ENCODE data around the gene AFTPH.
"Not testable (repeated sequence)": the region's sequence is repeated elsewhere in the genome, so short reads cannot be mapped to it uniquely, and the experiment has no call there.

The AFTPH gene

GRCh38 chr2:64506686-64507085, 17.4 kb upstream of the AFTPH start:
- no peak for DNase-seq
- H3K36me3 Mint-ChIP-seq (ENCODE audit: insufficient read depth): no peaks in the 10 kb centered on the region

GRCh38 chr2:64514008-64514407, 10.1 kb upstream of the AFTPH start:
- Mint-ChIP-seq H3K9me3 (no peaks in the 10 kb centered on the region), H3K27me3 (peaks cover 0 to 18% of the 10 kb centered on the region in 2 donors), H3K4me1 (ENCODE audit: low read depth in 2 of 2) (no peaks in the 10 kb centered on the region), H3K36me3 (ENCODE audit: insufficient read depth) (peaks cover 2% of the 10 kb centered on the region), H3K27ac (no peak overlapping the region), H3K4me3 (no peak overlapping the region)
- DNase-seq (no peak), ATAC-seq (replicated peaks) (no peak)

More at GRCh38 chr2:64506686-64507085, 17.4 kb upstream of the AFTPH start:
- no peak overlapping the region for H3K27ac Mint-ChIP-seq
- no peaks in the 10 kb centered on the region for H3K4me1 Mint-ChIP-seq (ENCODE audit: low read depth in 2 of 2)
- no peak for ATAC-seq (replicated peaks)
- H3K4me3 Mint-ChIP-seq: no peak overlapping the region
- peaks cover 20 to 49% of the 10 kb centered on the region in 2 donors for H3K27me3 Mint-ChIP-seq
- no peaks in the 10 kb centered on the region for H3K9me3 Mint-ChIP-seq

GRCh38 chr2:64515086-64515485, 9.0 kb upstream of the AFTPH start:
- Mint-ChIP-seq H3K36me3 (ENCODE audit: insufficient read depth) (peaks cover 2% of the 10 kb centered on the region), H3K27ac (no peak overlapping the region), H3K9me3 (no peaks in the 10 kb centered on the region), H3K4me3 (no peak overlapping the region), H3K27me3 (peaks cover 0 to 18% of the 10 kb centered on the region in 2 donors), H3K4me1 (ENCODE audit: low read depth in 2 of 2) (no peaks in the 10 kb centered on the region)
- ATAC-seq (replicated peaks): no peak
- DNase-seq: no peak

DNA sequence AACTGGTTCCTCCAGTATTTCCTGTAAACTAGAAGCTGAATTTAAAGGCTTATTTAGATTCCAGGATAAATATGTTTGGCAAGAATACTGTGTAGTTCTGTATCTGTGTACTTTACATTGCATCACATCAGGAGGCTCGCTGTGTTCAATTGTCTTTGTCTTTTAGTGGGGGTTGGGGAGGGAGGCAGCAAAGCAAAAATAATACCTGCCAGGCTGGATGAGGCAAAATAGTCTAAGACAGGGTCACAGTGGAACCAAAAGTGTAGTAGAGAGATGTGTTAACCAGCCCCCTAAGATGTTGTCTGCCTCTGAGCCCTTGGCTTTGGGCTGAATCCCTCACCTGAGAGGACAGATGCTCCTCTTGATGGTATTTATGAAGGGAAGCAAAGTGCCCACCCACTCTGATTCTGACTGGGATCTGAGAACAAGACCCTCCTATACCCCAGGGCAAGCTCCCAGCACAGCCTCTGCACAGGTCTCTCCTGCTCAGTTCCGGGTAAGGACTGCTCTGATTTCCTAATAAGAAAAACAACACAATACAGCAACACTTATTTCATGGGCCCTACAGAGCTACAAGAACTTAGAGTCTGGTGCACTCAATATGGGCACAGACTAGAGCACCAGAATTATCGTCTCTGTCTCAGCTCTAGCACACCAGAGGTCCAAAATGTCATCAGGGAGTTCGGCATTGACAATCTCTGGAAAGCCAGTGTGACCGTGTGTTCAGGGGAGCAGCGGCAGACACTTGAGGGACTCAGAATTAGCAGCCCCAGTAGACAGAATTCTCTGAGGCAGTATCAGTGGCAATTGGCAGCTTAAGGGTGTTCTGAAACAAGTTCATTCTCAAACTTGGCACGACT, 7.2 kb upstream of the AFTPH start:
- ATAC-seq (replicated peaks) (no peak), DNase-seq (no peak)
- H3K27me3 Mint-ChIP-seq: peaks cover 0 to 18% of the 10 kb centered on the region in 2 donors
- peaks cover 2% of the 10 kb centered on the region for H3K36me3 Mint-ChIP-seq (ENCODE audit: insufficient read depth)
- no peaks in the 10 kb centered on the region for H3K9me3 Mint-ChIP-seq
- H3K4me1 Mint-ChIP-seq (ENCODE audit: low read depth in 2 of 2): no peaks in the 10 kb centered on the region
- H3K4me3 Mint-ChIP-seq: no peak overlapping the region
- H3K27ac Mint-ChIP-seq: no peak overlapping the region

DNA sequence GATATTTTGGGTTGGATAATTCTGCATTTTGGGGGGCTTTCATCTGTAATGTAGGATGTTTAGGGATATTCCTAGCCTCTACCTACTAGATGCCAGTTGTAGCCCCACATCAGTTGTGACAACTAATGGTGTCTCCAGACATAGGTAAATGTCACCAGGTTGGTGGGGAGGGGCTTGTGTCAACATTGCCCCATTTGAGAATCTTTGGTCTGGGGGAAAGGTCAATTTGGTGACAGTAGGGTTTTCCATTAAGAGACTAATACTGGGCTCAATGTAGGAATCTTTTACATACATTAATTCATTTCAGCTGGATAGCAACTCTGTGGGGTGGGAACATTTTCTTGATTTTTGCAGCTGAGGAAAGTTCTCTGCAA, 6.6 kb upstream of the AFTPH start:
- no peak for DNase-seq
- no peaks in the 10 kb centered on the region for H3K9me3 Mint-ChIP-seq
- no peak overlapping the region for H3K27ac Mint-ChIP-seq
- no peak overlapping the region for H3K4me3 Mint-ChIP-seq
- peaks cover 2% of the 10 kb centered on the region for H3K36me3 Mint-ChIP-seq (ENCODE audit: insufficient read depth)
- H3K27me3 Mint-ChIP-seq: peaks cover 0 to 18% of the 10 kb centered on the region in 2 donors
- H3K4me1 Mint-ChIP-seq (ENCODE audit: low read depth in 2 of 2): no peaks in the 10 kb centered on the region
- no peak for ATAC-seq (replicated peaks)

GRCh38 chr2:64522843-64523428, 1.2 kb upstream of the AFTPH start:
- no peaks in the 10 kb centered on the region for H3K9me3 Mint-ChIP-seq
- peak; percentile 69 to 79 (median 72) for DNase-seq
- no peaks in the 10 kb centered on the region for H3K27me3 Mint-ChIP-seq
- peaks cover 13 to 16% of the 10 kb centered on the region in 2 donors for H3K4me1 Mint-ChIP-seq (ENCODE audit: low read depth in 2 of 2)
- H3K4me3 Mint-ChIP-seq: peak overlapping the region; percentile 96 to 99
- peak; percentile 4 for ATAC-seq (replicated peaks)
- H3K36me3 Mint-ChIP-seq (ENCODE audit: insufficient read depth): peaks cover 17% of the 10 kb centered on the region
- peak overlapping the region; percentile 97 to 98 for H3K27ac Mint-ChIP-seq

- peak; percentile 13 for ATAC-seq (replicated peaks)
- Mint-ChIP-seq H3K36me3 (ENCODE audit: insufficient read depth) (peaks cover 15% of the 10 kb centered on the region), H3K4me3 (peak overlapping the region; percentile 96 to 99), H3K9me3 (no peaks in the 10 kb centered on the region), H3K4me1 (ENCODE audit: low read depth in 2 of 2) (peaks cover 25 to 26% of the 10 kb centered on the region in 2 donors), H3K27me3 (no peaks in the 10 kb centered on the region), H3K27ac (peak overlapping the region; percentile 97 to 98)
- peak in 2 of 3 experiments; percentile 13 to 16 for DNase-seq
Measured at GRCh38 chr2:64524604-64525316, 632 bp downstream of the AFTPH start.

DNA sequence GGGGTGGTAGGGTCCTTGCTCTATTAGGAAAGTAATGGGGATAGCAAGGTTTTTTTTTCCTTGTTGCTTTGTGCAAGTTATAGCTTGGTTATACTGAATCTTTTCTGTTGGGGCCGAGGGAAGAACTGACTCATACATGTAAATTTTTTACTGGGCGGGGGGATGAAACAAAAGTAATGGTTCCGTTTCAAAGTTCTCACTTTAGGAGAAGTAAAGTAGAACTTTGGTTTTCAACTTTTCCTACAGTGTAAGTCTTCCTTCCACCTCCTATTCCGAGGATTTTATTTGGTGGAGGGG, 1.1 kb downstream of the AFTPH start:
- DNase-seq (peak in 1 of 3 experiments; percentile 12), ATAC-seq (replicated peaks) (no peak)
- H3K4me1 Mint-ChIP-seq (ENCODE audit: low read depth in 2 of 2): peaks cover 25 to 26% of the 10 kb centered on the region in 2 donors
- peak overlapping the region; percentile 96 to 99 for H3K4me3 Mint-ChIP-seq
- H3K27me3 Mint-ChIP-seq: no peaks in the 10 kb centered on the region
- no peaks in the 10 kb centered on the region for H3K9me3 Mint-ChIP-seq
- H3K36me3 Mint-ChIP-seq (ENCODE audit: insufficient read depth): peaks cover 15% of the 10 kb centered on the region
- peak overlapping the region; percentile 97 to 98 for H3K27ac Mint-ChIP-seq

DNA sequence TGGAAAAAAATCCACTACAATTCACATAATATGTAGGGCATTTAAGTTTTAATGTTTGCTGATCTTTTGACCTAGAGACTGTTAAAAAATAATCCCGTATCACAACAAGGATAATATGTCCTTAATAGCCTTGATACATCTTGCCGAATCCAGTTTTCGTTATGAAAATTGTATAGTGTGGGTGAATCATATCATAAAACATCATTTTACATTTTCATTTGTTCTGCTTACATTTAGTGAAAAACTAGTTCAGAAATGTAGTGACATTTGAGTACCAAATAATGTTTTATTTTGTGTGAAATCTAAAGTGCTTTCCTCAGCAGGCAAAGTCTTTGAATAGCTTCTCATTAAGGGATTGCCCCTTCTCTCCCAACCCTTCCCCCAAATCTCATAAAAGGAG, 1.9 kb downstream of the AFTPH start:
- DNase-seq: no peak
- Mint-ChIP-seq H3K9me3 (no peaks in the 10 kb centered on the region), H3K27ac (peak overlapping the region in 1 of 2 donors; percentile 97), H3K36me3 (ENCODE audit: insufficient read depth) (peaks cover 15% of the 10 kb centered on the region), H3K4me1 (ENCODE audit: low read depth in 2 of 2) (peaks cover 26% of the 10 kb centered on the region in 2 donors), H3K27me3 (no peaks in the 10 kb centered on the region), H3K4me3 (peak overlapping the region; percentile 96 to 99)
- ATAC-seq (replicated peaks): no peak

DNA sequence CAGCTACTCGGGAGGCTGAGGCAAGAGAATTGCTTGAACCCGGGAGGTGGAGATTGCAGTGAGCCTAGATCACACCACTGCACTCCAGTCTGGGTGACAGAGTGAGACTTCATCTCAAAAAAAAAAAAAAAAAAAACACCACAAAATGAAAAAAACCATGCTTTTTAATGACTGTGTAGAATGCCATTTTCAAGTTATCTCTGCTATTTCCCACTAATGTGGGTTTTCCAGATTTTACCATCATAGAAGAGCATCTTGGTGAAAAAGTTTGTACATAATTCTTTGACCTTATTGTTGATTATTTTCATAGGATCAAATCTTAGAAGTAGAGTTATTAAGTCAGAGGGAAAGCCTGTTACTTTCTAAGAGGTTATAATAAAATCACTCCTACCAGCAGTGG, 6.8 kb downstream of the AFTPH start:
- H3K36me3 Mint-ChIP-seq (ENCODE audit: insufficient read depth); ATAC-seq (replicated peaks); H3K9me3 Mint-ChIP-seq; H3K4me3 Mint-ChIP-seq; H3K27me3 Mint-ChIP-seq; H3K27ac Mint-ChIP-seq; DNase-seq: not testable (repeated sequence)
- H3K4me1 Mint-ChIP-seq (ENCODE audit: low read depth in 2 of 2): peaks cover 27 to 45% of the 10 kb centered on the region in 2 donors

DNA sequence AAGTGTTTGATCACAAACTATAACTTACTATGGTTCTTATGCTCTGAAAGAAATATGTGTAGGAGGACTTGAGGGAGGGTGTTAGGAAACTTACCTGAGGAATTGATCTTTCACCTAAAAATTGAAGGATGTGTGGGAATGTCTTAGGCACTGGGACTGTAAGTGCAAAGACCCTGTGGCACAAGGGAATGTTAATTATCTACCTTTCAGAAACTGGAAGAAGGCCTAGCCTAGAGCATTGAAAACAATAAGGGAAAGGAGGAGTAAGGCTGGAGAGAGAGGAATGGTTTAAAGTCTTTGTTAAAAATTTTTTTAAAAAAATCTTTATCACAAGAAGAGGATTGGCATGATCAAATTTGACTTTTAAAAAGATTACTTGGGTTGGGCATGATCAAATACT, 7.9 kb downstream of the AFTPH start:
- H3K27ac Mint-ChIP-seq: peak overlapping the region in 1 of 2 donors; percentile 1
- H3K4me3 Mint-ChIP-seq: peak overlapping the region in 1 of 2 donors; percentile 18
- H3K4me1 Mint-ChIP-seq (ENCODE audit: low read depth in 2 of 2): peaks cover 28 to 50% of the 10 kb centered on the region in 2 donors
- ATAC-seq (replicated peaks) (no peak), DNase-seq (no peak)
- H3K36me3 Mint-ChIP-seq (ENCODE audit: insufficient read depth): peaks cover 5% of the 10 kb centered on the region
- no peaks in the 10 kb centered on the region for H3K9me3 Mint-ChIP-seq
- H3K27me3 Mint-ChIP-seq: no peaks in the 10 kb centered on the region

DNA sequence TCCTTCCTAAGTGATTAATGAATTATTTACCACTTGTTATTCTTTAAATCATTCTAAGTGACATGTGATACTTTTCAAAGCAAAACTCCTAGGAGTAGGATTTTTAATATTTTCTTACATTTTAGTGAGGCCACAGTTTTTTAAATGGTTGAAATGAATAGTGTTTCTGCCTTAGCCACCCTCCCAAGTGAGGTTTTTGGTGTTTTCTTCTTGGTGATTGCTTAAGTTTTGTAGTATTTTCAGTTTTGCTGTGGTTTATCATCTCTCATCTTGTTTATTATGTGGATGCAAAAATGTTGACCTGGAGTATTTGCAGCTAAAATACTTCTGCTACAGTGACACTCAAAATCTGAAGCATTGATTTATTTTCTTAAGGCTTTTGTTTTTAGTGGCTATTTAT, 9.8 kb downstream of the AFTPH start:
- no peak overlapping the region for H3K27ac Mint-ChIP-seq
- no peaks in the 10 kb centered on the region for H3K9me3 Mint-ChIP-seq
- no peak overlapping the region for H3K4me3 Mint-ChIP-seq
- H3K4me1 Mint-ChIP-seq (ENCODE audit: low read depth in 2 of 2): peaks cover 21 to 54% of the 10 kb centered on the region in 2 donors
- peaks cover 5% of the 10 kb centered on the region for H3K36me3 Mint-ChIP-seq (ENCODE audit: insufficient read depth)
- DNase-seq: no peak
- ATAC-seq (replicated peaks): no peak
- no peaks in the 10 kb centered on the region for H3K27me3 Mint-ChIP-seq

- no peak overlapping the region for H3K27ac Mint-ChIP-seq
- no peaks in the 10 kb centered on the region for H3K9me3 Mint-ChIP-seq
- H3K36me3 Mint-ChIP-seq (ENCODE audit: insufficient read depth): peaks cover 5% of the 10 kb centered on the region
- peaks cover 20 to 54% of the 10 kb centered on the region in 2 donors for H3K4me1 Mint-ChIP-seq (ENCODE audit: low read depth in 2 of 2)
- DNase-seq (no peak), ATAC-seq (replicated peaks) (no peak)
- peak overlapping the region; percentile 29 to 42 for H3K4me3 Mint-ChIP-seq
- H3K27me3 Mint-ChIP-seq: no peaks in the 10 kb centered on the region
Measured at GRCh38 chr2:64534363-64534762, 10.2 kb downstream of the AFTPH start.
